ENCODE data around the gene GNG2.
"Not testable (repeated sequence)": the region's sequence is repeated elsewhere in the genome, so short reads cannot be mapped to it uniquely, and the experiment has no call there.

Gene GNG2

GRCh38 chr14:51895375-51895774 is 35.0 kb downstream of the GNG2 start:
- DNase-seq: no peak

- DNase-seq: no peak
These were observed 37.5 kb downstream of the GNG2 start for GRCh38 chr14:51897791-51898355.

- no peak for DNase-seq
These were observed 41.1 kb downstream of the GNG2 start for GRCh38 chr14:51901475-51902024.

GRCh38 chr14:51905656-51906121 is 45.3 kb downstream of the GNG2 start:
- DNase-seq: not testable (repeated sequence)

GRCh38 chr14:51908086-51908485 is 47.7 kb downstream of the GNG2 start:
- no peak for DNase-seq

GRCh38 chr14:51912112-51912786 is 51.8 kb downstream of the GNG2 start:
- no peak for DNase-seq

- no peak for DNase-seq
These were observed 53.9 kb downstream of the GNG2 start for GRCh38 chr14:51914310-51914709.

- no peak for DNase-seq
These were observed 56.8 kb downstream of the GNG2 start for GRCh38 chr14:51917193-51917592.

- no peak for DNase-seq
These were observed 60.6 kb downstream of the GNG2 start for GRCh38 chr14:51921026-51921425.

GRCh38 chr14:51922624-51923023 is 62.2 kb downstream of the GNG2 start:
- no peak for DNase-seq

- no peak for DNase-seq
These were observed 64.2 kb downstream of the GNG2 start for GRCh38 chr14:51924600-51924999.

- no peak for DNase-seq
These were observed 65.6 kb downstream of the GNG2 start for GRCh38 chr14:51925980-51926379.

- no peak for DNase-seq
These were observed 66.0 kb downstream of the GNG2 start for GRCh38 chr14:51926449-51926848.

GRCh38 chr14:51928568-51928967 is 68.2 kb downstream of the GNG2 start:
- DNase-seq: no peak

GRCh38 chr14:51929166-51929565 is 68.8 kb downstream of the GNG2 start:
- no peak for DNase-seq

- no peak for DNase-seq
These were observed 69.7 kb downstream of the GNG2 start for GRCh38 chr14:51929910-51930682.

GRCh38 chr14:51931308-51931707 is 70.9 kb downstream of the GNG2 start:
- DNase-seq: no peak

GRCh38 chr14:51933191-51933590 is 72.8 kb downstream of the GNG2 start:
- DNase-seq: no peak

GRCh38 chr14:51938137-51938536 is 77.7 kb downstream of the GNG2 start:
- DNase-seq: no peak

- DNase-seq: no peak
These were observed 78.4 kb downstream of the GNG2 start for GRCh38 chr14:51938821-51939220.

GRCh38 chr14:51939226-51939625 is 78.8 kb downstream of the GNG2 start:
- DNase-seq: no peak

- no peak for DNase-seq
These were observed 79.4 kb downstream of the GNG2 start for GRCh38 chr14:51939755-51940301.

- no peak for DNase-seq
These were observed 82.6 kb downstream of the GNG2 start for GRCh38 chr14:51942971-51943370.
